D721Med (cell line): ENCODE data around the gene GRM7.

Experiments used
- DNase-seq: peaks from one replicate; pipeline ENCODE4 v3.0.0; 2011; ENCODE audit warnings: low spot score; ENCODE audit not compliant: insufficient read length
- FAIRE-seq: peaks from 2 replicates; lab custom pipeline; 2011; peaks lifted over from hg19 to GRCh38; lab: Jason Lieb, UNC
- CTCF ChIP-seq: IDR thresholded peaks from 2 replicates; pipeline ENCODE4 v1.5.1; 2012; ENCODE audit warnings: mild to moderate bottlenecking, control low read depth; ENCODE audit not compliant: insufficient read depth; ENCODE audit errors: missing control alignments

Gene GRM7

GRCh38 chr3:7288133-7288532 lies 427.2 kb downstream of the GRM7 start:
- DNase-seq (no peak), FAIRE-seq (no peak)
- no peak for TF ChIP-seq CTCF

GRCh38 chr3:7289121-7289520 lies 428.2 kb downstream of the GRM7 start:
- FAIRE-seq, result no peak
- TF ChIP-seq CTCF, result no peak
- no peak for DNase-seq

DNA sequence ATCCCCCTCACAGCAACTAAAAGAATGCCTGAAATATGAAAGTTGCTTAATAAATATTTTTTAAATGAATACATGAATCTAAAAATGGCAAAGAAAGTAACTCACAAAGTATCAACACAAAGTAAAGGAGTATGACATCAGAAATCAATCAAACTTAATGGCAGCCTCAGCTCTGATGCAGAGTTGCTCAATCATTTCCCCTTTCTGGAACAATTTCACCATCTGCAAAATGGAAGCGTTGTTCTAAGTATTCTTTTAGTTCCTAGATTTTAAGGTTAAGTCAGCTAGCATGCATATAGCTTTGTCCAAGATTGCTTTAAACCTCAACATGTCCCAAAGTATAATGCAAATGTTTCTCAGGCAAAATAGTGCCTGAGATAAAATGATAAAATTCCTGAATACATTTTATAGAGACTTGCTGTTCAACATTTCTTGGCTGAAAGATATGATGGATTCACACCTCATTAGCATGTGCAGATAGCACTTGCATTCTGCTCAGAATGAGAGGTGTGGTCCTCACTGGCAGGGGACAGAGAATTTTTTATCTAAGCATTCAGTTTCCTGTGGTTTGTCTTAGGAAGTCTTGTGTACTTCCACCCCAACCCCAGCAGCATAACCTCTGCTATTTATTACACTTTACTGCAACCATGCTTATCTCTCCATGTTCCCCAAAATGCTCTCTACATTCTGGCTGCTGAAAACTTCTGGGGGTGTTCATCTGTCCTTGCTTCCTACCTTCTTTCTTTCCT lies 429.3 kb downstream of the GRM7 start:
- no peak for TF ChIP-seq CTCF

DNA sequence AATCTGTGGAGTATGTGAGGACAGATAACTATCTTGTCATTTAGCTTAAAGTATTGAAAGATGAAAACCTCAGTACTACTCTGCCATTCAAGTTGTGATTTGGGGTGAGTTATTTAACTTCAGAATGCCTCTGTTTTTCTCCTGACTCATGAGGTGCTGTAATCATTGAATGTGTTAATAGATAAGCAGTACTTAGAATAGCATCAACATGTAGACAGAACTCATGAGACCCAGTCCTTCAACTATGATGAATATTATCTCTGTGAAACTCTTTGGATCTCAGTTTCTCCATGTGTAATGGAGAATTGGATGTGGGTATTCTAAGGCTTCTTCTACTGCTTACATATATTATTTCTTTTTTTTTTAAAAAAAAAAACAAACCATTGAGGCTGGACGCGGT lies 431.4 kb downstream of the GRM7 start:
- FAIRE-seq, result no peak
- no peak for TF ChIP-seq CTCF
- DNase-seq, result no peak

More for the DNA sequence above, 429.3 kb downstream of the GRM7 start:
- no peak for DNase-seq
- no peak for FAIRE-seq

- TF ChIP-seq CTCF, result no peak
- FAIRE-seq, result no peak
- DNase-seq, result no peak
Observed at GRCh38 chr3:7293286-7293685, 432.4 kb downstream of the GRM7 start.

DNA sequence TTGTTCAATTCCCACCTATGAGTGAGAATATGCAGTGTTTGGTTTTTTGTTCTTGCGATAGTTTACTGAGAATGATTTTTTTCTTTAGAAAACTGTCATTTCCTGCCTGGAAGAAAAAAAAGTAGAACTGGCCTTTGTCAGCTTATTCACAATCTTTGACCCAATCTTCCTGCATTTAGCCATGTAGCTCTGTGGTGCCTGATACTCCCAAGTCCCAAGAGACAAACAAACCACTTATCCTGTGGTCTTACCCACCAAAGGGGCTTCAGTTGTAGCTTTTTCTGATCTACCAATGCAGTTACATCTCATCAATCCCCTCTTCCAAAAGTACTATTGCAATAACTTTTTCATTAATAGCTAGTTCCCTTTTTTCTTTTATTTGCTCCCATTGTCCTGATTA lies 444.6 kb downstream of the GRM7 start:
- no peak for TF ChIP-seq CTCF
- DNase-seq, result no peak
- no peak for FAIRE-seq

- FAIRE-seq (no peak), DNase-seq (no peak)
- TF ChIP-seq CTCF, result no peak
Observed at GRCh38 chr3:7306901-7307300, 446.0 kb downstream of the GRM7 start.
